SKM-1 treated with dmso at 0.1 percent for 144 hours (cell line): ENCODE data around the gene EPHA1.

Experiments
- DNase-seq: peaks from one replicate; lab custom pipeline; 2025; ENCODE audit not compliant: unreplicated experiment; lab: John Stamatoyannopoulos, UW

The EPHA1 gene

GRCh38 chr7:143352531-143353002 is 56.1 kb downstream of the EPHA1 start:
- no peak for DNase-seq

- no peak for DNase-seq
Measured at GRCh38 chr7:143351574-143351973, 57.1 kb downstream of the EPHA1 start.

- no peak for DNase-seq
Measured at GRCh38 chr7:143351060-143351459, 57.6 kb downstream of the EPHA1 start.

- DNase-seq, result no peak
Measured at GRCh38 chr7:143347950-143348349, 60.7 kb downstream of the EPHA1 start.

- no peak for DNase-seq
Measured at GRCh38 chr7:143346018-143346417, 62.6 kb downstream of the EPHA1 start.

GRCh38 chr7:143345428-143345900 is 63.2 kb downstream of the EPHA1 start:
- no peak for DNase-seq

- DNase-seq, result no peak
Measured at GRCh38 chr7:143343596-143343995, 65.1 kb downstream of the EPHA1 start.

GRCh38 chr7:143341842-143342241 is 66.8 kb downstream of the EPHA1 start:
- no peak for DNase-seq
